ENCODE measurements around the gene PRPF19.

DNA sequence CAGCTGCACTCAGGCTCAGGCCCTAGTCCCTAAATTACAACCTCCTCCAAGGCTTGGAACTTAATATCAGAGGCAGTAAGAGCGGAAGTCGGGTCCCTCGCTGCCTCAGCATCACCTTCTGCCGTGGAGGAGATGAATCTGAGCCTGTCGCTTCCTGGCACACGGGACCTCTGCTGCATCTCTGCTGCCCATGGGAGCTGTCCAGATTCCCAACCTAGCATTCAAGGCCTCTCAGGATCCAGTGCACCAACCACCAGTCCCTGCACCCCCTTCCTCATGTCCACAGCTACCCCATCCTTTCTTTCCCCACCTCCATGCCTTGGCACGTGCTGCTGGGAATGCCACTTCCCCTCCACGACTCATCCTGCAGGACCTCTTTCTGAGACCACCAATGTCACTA is 48.1 kb downstream of the PRPF19 start:
- TF ChIP-seq EZH2 (IDR thresholded peaks at IDR 0.05; ENCODE audit: borderline replicate concordance, low read depth, low read length, poor library complexity, severe bottlenecking): no peak
- TF ChIP-seq, protein P1, sequence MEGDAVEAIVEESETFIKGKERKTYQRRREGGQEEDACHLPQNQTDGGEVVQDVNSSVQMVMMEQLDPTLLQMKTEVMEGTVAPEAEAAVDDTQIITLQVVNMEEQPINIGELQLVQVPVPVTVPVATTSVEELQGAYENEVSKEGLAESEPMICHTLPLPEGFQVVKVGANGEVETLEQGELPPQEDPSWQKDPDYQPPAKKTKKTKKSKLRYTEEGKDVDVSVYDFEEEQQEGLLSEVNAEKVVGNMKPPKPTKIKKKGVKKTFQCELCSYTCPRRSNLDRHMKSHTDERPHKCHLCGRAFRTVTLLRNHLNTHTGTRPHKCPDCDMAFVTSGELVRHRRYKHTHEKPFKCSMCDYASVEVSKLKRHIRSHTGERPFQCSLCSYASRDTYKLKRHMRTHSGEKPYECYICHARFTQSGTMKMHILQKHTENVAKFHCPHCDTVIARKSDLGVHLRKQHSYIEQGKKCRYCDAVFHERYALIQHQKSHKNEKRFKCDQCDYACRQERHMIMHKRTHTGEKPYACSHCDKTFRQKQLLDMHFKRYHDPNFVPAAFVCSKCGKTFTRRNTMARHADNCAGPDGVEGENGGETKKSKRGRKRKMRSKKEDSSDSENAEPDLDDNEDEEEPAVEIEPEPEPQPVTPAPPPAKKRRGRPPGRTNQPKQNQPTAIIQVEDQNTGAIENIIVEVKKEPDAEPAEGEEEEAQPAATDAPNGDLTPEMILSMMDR (conservative IDR thresholded peaks at IDR 0.05; ENCODE audit: low read depth, low read length): no peak

Data from A673 (cell line).